Measurements from ENCODE around the gene KCNQ5.
A peak's percentile ranks its signal among the peaks of the same experiment; 100 is the strongest.

The KCNQ5 gene

DNA sequence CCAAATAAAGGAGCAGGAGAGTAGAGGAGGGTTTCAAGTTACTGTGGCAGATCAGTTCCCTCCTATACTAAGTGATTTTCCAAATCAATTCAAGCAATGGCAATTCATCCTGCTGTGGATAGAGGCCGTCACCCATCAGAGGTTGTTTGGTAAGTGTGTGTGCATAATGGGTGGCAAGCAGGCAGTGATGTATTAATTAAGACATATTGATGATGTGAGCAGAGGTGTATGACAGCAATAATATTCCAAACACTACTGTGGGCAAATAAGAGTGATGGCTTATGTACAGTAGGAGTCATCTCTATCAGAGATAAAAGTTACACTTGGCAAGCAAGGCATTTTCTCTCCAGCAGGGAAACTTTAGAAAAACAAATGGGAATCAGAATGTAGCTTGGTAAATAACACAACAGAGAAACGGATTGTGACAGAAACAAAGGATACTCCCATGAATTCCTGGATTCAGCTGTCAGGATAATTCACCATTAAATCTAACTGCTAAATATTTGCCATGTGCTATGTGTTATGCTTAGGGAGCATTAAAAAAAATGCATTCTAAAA, 407.1 kb downstream of the KCNQ5 start:
- no peak for DNase-seq
- Mint-ChIP-seq H3K27me3 (no peaks in the 10 kb centered on the region), H3K4me1 (peaks cover 15 to 31% of the 10 kb centered on the region in 2 donors), H3K4me3 (no peak overlapping the region), H3K36me3 (peaks cover 0 to 3% of the 10 kb centered on the region in 2 donors), H3K27ac (no peak overlapping the region), H3K9me3 (no peaks in the 10 kb centered on the region)
- no peak for ATAC-seq (replicated peaks)

DNA sequence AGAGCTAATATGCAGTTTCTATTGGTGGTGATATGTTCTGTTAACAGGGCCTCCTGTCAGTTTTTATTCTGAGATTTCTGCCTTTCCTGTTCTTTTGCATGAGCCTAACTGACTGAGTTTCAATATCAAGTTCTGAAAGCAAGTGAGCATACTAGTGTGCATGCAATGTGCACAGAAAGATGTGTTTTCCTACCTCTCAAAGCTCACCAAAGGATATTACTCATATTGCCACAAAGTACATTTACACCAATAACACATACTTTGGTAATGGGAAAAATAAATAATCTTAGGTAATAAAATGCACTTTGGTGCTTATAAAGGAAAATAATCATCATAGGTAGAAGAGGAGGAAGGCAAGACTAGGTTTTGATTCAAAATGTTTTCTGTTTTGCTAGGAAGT, 408.4 kb downstream of the KCNQ5 start:
- H3K4me1 Mint-ChIP-seq: peaks cover 15 to 31% of the 10 kb centered on the region in 2 donors
- H3K36me3 Mint-ChIP-seq: peaks cover 0 to 3% of the 10 kb centered on the region in 2 donors
- no peaks in the 10 kb centered on the region for H3K9me3 Mint-ChIP-seq
- ATAC-seq (replicated peaks) (no peak), DNase-seq (no peak)
- no peaks in the 10 kb centered on the region for H3K27me3 Mint-ChIP-seq
- H3K27ac Mint-ChIP-seq: no peak overlapping the region
- H3K4me3 Mint-ChIP-seq: no peak overlapping the region

GRCh38 chr6:73030791-73031782, 409.2 kb downstream of the KCNQ5 start:
- Mint-ChIP-seq H3K36me3 (peaks cover 0 to 5% of the 10 kb centered on the region in 2 donors), H3K9me3 (no peaks in the 10 kb centered on the region), H3K27ac (no peak overlapping the region), H3K27me3 (no peaks in the 10 kb centered on the region), H3K4me1 (peaks cover 15 to 30% of the 10 kb centered on the region in 2 donors), H3K4me3 (no peak overlapping the region)
- ATAC-seq (replicated peaks) (no peak), DNase-seq (no peak)

GRCh38 chr6:73032586-73032985, 410.7 kb downstream of the KCNQ5 start:
- ATAC-seq (replicated peaks): peak in 1 of 2 donors; percentile 33
- H3K4me3 Mint-ChIP-seq: no peak overlapping the region
- H3K9me3 Mint-ChIP-seq: no peaks in the 10 kb centered on the region
- H3K27ac Mint-ChIP-seq: no peak overlapping the region
- no peak for DNase-seq
- peaks cover 10 to 26% of the 10 kb centered on the region in 2 donors for H3K4me1 Mint-ChIP-seq
- peaks cover 2 to 6% of the 10 kb centered on the region in 2 donors for H3K36me3 Mint-ChIP-seq
- H3K27me3 Mint-ChIP-seq: no peaks in the 10 kb centered on the region

DNA sequence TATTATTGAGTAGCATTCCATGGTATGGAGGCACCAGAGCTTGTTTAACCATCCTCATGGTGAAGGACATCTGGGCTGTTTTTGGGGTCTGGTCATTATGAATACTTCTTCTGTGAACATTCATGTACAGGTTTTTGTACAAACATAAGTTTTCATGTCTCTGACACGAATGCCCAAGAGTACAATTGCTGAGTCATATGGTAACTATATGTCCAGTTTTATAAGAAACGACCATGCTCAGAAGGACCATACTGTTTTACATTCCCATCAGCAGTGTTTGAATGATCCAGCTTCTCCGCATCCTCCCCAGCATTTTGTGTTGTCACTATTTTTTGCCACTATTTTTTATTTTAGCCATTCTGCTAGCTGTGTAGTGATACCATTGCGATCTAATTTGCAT, 414.8 kb downstream of the KCNQ5 start:
- H3K4me1 Mint-ChIP-seq: peaks cover 5 to 6% of the 10 kb centered on the region in 2 donors
- H3K9me3 Mint-ChIP-seq: peaks cover 7 to 8% of the 10 kb centered on the region in 2 donors
- ATAC-seq (replicated peaks): no peak
- H3K27ac Mint-ChIP-seq: no peak overlapping the region
- H3K4me3 Mint-ChIP-seq: no peak overlapping the region
- no peaks in the 10 kb centered on the region for H3K27me3 Mint-ChIP-seq
- no peak for DNase-seq
- H3K36me3 Mint-ChIP-seq: peaks cover 13 to 21% of the 10 kb centered on the region in 2 donors

- H3K36me3 Mint-ChIP-seq: peaks cover 23 to 37% of the 10 kb centered on the region in 2 donors
- H3K4me1 Mint-ChIP-seq: no peaks in the 10 kb centered on the region
- no peak overlapping the region for H3K4me3 Mint-ChIP-seq
- ATAC-seq (replicated peaks): no peak
- no peaks in the 10 kb centered on the region for H3K27me3 Mint-ChIP-seq
- DNase-seq: no peak
- peaks cover 7 to 8% of the 10 kb centered on the region in 2 donors for H3K9me3 Mint-ChIP-seq
- no peak overlapping the region for H3K27ac Mint-ChIP-seq
Measured at GRCh38 chr6:73041051-73041450, 419.2 kb downstream of the KCNQ5 start.

DNA sequence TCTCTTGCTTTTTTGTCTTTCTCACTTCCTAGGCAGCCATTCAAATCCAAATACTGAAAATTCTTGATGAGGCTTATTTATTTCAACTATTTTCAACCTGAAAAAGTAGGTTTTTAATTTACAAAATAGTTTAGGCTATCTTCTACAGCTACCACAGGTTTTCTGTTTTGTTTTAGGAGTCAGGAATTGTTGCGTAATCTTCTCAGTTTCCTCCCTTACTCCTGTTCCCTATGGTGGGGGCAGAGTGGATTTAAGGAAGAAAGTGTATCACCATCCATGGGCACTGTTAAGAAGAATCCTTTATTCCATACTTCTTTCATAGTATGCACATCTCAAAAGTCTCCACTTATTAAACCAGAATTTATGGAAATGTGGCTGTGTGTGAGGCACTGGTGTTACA, 421.0 kb downstream of the KCNQ5 start:
- DNase-seq (no peak), ATAC-seq (replicated peaks) (no peak)
- Mint-ChIP-seq H3K9me3 (peaks cover 7 to 8% of the 10 kb centered on the region in 2 donors), H3K27ac (no peak overlapping the region), H3K4me1 (no peaks in the 10 kb centered on the region), H3K4me3 (no peak overlapping the region), H3K27me3 (no peaks in the 10 kb centered on the region), H3K36me3 (peaks cover 23 to 27% of the 10 kb centered on the region in 2 donors)

DNA sequence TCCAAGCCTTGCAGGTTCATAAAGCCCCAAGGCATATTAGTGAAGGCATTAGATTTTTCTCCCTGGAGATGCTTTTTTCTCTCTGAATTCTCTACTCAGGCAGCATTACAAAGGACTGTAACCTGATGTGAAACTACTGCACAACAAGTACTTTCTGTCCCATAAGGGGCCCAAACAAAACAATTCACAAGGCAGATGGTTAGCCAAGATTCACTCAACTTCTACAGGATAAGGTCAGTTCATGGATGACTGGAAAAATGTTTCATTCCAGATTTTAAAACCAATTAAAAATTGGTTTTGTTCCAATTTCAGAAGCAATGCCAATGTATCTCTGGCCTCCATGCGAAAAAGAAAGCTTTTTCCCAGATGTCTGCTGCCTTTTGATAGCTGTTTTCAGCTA, 421.6 kb downstream of the KCNQ5 start:
- no peaks in the 10 kb centered on the region for H3K27me3 Mint-ChIP-seq
- peaks cover 7 to 8% of the 10 kb centered on the region in 2 donors for H3K9me3 Mint-ChIP-seq
- DNase-seq (no peak), ATAC-seq (replicated peaks) (no peak)
- H3K36me3 Mint-ChIP-seq: peaks cover 23 to 27% of the 10 kb centered on the region in 2 donors
- H3K4me3 Mint-ChIP-seq: no peak overlapping the region
- H3K4me1 Mint-ChIP-seq: no peaks in the 10 kb centered on the region
- no peak overlapping the region for H3K27ac Mint-ChIP-seq

GRCh38 chr6:73045609-73046008, 423.7 kb downstream of the KCNQ5 start:
- no peak overlapping the region for H3K4me3 Mint-ChIP-seq
- H3K27me3 Mint-ChIP-seq: no peaks in the 10 kb centered on the region
- no peak for ATAC-seq (replicated peaks)
- no peaks in the 10 kb centered on the region for H3K4me1 Mint-ChIP-seq
- DNase-seq: no peak
- H3K9me3 Mint-ChIP-seq: no peaks in the 10 kb centered on the region
- H3K36me3 Mint-ChIP-seq: peaks cover 12 to 23% of the 10 kb centered on the region in 2 donors
- no peak overlapping the region for H3K27ac Mint-ChIP-seq

DNA sequence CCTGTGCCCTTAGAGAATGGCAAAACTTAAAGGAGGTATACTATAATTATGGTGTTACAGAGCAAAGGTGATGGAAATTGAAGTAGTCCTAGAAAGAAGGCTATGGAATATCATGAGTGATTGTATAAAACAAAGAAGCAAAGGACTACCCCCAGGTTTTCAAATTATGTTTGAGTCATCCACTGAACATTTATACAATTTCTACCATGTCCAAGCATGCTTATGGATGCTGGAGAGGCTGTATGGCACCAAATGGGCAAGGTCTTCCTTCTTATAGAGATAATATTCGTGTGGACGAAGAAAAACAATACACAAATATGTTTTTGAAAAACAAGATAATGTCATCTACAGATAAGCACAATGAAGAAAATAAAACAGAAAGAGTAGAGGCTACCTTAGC, 425.9 kb downstream of the KCNQ5 start:
- ATAC-seq (replicated peaks): no peak
- Mint-ChIP-seq H3K4me3 (no peak overlapping the region), H3K27ac (no peak overlapping the region), H3K36me3 (peaks cover 11 to 19% of the 10 kb centered on the region in 2 donors), H3K27me3 (no peaks in the 10 kb centered on the region), H3K9me3 (no peaks in the 10 kb centered on the region), H3K4me1 (no peaks in the 10 kb centered on the region)
- DNase-seq: no peak

DNA sequence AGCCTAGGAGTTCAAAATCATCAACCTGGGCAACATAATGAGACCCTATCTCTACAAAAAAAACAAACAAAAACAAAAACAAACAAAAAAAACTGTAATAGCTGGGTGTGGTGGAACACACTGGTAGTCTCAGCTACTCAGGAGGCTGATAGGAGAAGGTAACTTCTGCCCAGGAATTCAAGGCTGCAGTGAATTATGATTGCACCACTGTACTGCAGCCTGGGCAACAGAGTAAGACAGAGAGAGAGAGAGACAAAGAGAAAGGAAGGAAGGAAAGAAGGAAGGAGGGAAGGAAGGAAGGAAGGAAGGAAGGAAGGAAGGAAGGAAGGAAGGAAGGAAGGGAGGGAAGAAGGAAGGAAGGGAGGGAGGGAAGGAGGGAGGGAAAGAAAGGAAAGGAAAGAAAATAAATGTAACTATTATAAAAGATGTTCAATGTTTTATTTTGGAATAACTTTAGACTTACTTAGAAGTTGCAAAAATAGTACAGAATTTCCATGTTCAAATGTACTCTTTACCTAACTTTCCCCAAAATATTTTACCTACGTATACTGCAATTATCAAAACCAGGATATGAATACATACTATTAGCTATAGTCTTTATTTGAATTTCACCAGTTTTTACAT, 428.2 kb downstream of the KCNQ5 start:
- Mint-ChIP-seq H3K4me3 (no peak overlapping the region), H3K4me1 (no peaks in the 10 kb centered on the region), H3K27ac (no peak overlapping the region)

DNA sequence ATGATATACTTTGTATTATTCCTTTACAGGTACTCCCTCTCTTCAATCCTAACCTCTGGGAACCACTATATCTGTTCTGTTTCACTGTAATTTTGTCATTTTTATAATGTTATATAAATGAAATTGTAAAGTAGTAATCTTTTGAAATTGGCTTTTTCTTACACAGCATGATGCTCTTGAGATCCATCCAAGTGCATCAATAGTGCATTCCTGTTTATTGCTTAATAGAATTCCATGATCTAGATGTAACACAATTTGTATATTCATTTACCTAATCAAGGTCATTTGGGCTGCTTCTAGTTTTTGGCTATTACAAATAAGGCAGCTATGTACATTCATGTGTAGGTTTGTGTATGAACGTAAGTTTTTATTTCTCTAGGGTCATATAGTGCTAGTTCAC, 428.8 kb downstream of the KCNQ5 start:
- no peak for ATAC-seq (replicated peaks)
- H3K9me3 Mint-ChIP-seq: no peaks in the 10 kb centered on the region
- no peak for DNase-seq
- no peak overlapping the region for H3K27ac Mint-ChIP-seq
- no peaks in the 10 kb centered on the region for H3K27me3 Mint-ChIP-seq
- H3K4me3 Mint-ChIP-seq: no peak overlapping the region
- peaks cover 0 to 12% of the 10 kb centered on the region in 2 donors for H3K36me3 Mint-ChIP-seq
- no peaks in the 10 kb centered on the region for H3K4me1 Mint-ChIP-seq

More for the DNA sequence above, 428.2 kb downstream of the KCNQ5 start:
- ATAC-seq (replicated peaks) (no peak), DNase-seq (no peak)
- Mint-ChIP-seq H3K36me3 (peaks cover 4 to 11% of the 10 kb centered on the region in 2 donors), H3K9me3 (no peaks in the 10 kb centered on the region), H3K27me3 (no peaks in the 10 kb centered on the region)

- ATAC-seq (replicated peaks) (no peak), DNase-seq (no peak)
- Mint-ChIP-seq H3K27ac (no peak overlapping the region), H3K36me3 (peaks cover 3 to 14% of the 10 kb centered on the region in 2 donors), H3K4me1 (no peaks in the 10 kb centered on the region), H3K9me3 (peaks cover 3% of the 10 kb centered on the region in 2 donors), H3K27me3 (no peaks in the 10 kb centered on the region), H3K4me3 (no peak overlapping the region)
Measured at GRCh38 chr6:73051147-73051546, 429.3 kb downstream of the KCNQ5 start.

- Mint-ChIP-seq H3K4me1 (no peaks in the 10 kb centered on the region), H3K27ac (no peak overlapping the region), H3K9me3 (peaks cover 3% of the 10 kb centered on the region in 2 donors), H3K36me3 (peaks cover 6 to 13% of the 10 kb centered on the region in 2 donors), H3K27me3 (no peaks in the 10 kb centered on the region), H3K4me3 (no peak overlapping the region)
- ATAC-seq (replicated peaks): no peak
- no peak for DNase-seq
Measured at GRCh38 chr6:73054958-73055357, 433.1 kb downstream of the KCNQ5 start.

Measured in stimulated activated naive B cell treated with anti-CD40 and anti-IgM and Interleukin-4, amounts not matched to agents 10 μg/mL and 1 μg/mL and 100 μg/mL, for 72 hours (primary cell).